Measurements from ENCODE around the gene ARID1A.
"Not testable (repeated sequence)": the region's sequence is repeated elsewhere in the genome, so short reads cannot be mapped to it uniquely, and the experiment has no call there.

The ARID1A gene

DNA sequence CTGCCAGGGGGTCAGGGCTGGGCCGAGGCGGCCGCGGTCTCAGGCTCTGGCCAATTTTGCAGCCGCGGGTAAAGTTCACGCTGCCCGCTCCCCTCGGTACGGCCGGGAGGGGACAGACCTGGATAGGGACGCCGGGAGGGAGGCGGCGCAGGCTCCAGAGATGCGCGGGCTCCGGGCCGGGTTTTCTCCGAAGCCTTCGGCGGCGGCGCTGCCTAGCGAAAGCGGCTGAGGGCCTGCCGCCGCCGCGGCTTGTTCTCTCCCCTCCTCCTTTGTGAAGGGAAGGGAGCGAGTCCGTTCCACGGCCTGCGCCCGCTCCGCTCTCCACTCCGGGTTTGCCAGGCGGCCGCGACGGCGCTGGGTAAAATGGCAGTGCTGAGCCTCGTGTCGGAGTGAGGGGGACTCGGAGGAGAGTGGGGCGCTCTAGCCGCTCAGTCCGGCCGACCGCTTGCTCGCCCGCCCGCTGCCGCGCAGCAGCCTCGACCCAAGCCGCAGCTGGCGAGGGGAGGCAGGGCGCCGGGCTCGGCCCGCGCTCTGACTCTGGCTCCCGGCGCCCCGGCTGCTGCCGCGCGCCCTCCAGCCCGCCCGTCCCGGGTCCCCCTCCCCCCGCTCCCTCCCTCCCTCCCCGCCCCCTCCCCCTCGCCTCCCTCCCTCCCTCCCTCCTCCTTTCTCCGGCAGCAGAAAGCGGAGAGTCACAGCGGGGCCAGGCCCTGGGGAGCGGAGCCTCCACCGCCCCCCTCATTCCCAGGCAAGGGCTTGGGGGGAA is at the start of gene ARID1A:
Gene ARID1A, plus strand, starts transcription at position 660 of the 763 bp plus-strand sequence. CDS start 389 bp downstream, outside the sequence.
- DNase-seq = peak; percentile 98
- peaks cover 3% of the 10 kb centered on the region for H3K36me3 Mint-ChIP-seq (ENCODE audit: low read depth)
- no peaks in the 10 kb centered on the region for H3K27me3 Mint-ChIP-seq
- H3K4me3 Mint-ChIP-seq = peak within 1 kb of the TSS; percentile 83
- H3K9me3 Mint-ChIP-seq = no peaks in the 10 kb centered on the region
- peaks cover 37% of the 10 kb centered on the region for H3K4me1 Mint-ChIP-seq (ENCODE audit: low read depth)
- H3K27ac Mint-ChIP-seq = peak within 1 kb of the TSS; percentile 96

DNA sequence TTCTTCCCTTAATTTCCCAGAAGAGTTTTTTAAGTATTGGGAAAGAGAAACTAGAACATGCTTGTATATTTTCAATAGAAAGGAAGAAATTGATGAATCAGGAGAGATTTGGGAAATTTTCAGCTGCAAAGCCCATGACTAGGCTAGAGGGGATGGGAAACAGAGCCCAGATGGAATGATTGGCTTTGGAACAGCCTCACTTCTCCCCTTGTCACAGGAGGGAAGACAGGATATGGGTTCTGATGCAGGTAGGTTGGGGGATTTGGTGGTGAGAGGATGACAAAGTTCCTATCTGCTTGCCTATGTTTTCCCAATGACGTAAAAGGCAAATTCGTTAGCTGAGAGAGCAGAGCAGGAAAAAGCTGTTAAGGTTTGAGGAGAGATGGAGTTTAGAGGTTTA is 31.0 kb upstream of the ARID1A start:
- H3K4me3 Mint-ChIP-seq = no peak overlapping the region
- no peak for DNase-seq
- no peaks in the 10 kb centered on the region for H3K9me3 Mint-ChIP-seq
- H3K4me1 Mint-ChIP-seq (ENCODE audit: low read depth) = peaks cover 9% of the 10 kb centered on the region
- no peak overlapping the region for H3K27ac Mint-ChIP-seq
- H3K27me3 Mint-ChIP-seq = no peaks in the 10 kb centered on the region
- H3K36me3 Mint-ChIP-seq (ENCODE audit: low read depth) = no peaks in the 10 kb centered on the region

DNA sequence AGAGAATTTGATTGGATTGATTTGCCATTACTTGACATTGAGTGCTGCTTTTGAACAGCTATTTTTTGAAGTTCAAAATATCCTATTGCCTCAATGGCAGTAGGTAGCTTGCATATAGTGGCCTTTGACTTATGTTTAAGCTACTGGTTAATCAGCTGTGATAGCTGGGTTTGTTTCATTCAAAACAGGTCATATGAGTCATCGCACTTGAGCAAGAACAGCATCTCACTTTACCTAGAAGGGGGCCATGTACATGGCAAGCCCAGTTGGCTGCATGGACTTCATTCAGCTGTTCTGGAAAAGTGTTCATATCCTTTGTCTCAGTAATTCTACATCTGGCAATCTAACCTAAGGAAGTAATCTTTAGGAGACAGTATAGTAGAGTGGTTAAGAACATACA is 29.0 kb upstream of the ARID1A start:
- no peaks in the 10 kb centered on the region for H3K27me3 Mint-ChIP-seq
- H3K4me1 Mint-ChIP-seq (ENCODE audit: low read depth) = peaks cover 9% of the 10 kb centered on the region
- no peaks in the 10 kb centered on the region for H3K36me3 Mint-ChIP-seq (ENCODE audit: low read depth)
- no peaks in the 10 kb centered on the region for H3K9me3 Mint-ChIP-seq
- no peak overlapping the region for H3K4me3 Mint-ChIP-seq
- H3K27ac Mint-ChIP-seq = peak overlapping the region; percentile 47
- no peak for DNase-seq

DNA sequence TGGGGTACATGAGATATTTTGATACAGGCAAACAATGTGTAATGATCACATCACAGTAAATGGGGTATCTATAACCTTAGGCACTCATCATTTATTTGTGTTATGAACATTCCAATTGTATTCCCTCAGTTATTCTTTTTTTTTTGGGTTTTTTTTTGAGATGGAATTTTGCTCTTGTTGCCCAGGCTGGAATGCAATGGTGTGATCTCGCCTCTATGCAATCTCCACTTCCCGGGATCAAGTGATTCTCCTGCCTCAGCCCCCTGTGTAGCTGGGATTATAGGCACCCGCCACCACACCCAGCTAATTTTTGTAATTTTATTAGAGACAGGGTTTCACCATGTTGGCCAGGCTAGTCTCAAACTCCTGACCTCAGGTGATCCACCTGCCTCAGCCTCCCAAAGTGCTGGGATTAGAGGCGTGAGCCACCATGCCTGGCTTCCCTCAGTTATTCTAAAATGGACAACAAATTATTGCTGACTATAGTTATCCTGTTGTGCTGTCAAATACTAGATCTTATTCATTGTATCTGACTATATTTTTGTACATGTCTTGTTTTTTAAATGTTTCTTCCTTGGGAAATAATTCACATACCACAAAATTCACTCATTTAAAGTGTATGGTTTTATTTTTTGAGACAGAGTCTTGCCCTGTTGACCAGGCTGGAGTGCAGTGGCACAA is 27.6 kb upstream of the ARID1A start:
- not testable (repeated sequence) for H3K27ac Mint-ChIP-seq; H3K27me3 Mint-ChIP-seq; DNase-seq; H3K9me3 Mint-ChIP-seq; H3K4me1 Mint-ChIP-seq (ENCODE audit: low read depth); H3K4me3 Mint-ChIP-seq; H3K36me3 Mint-ChIP-seq (ENCODE audit: low read depth)

DNA sequence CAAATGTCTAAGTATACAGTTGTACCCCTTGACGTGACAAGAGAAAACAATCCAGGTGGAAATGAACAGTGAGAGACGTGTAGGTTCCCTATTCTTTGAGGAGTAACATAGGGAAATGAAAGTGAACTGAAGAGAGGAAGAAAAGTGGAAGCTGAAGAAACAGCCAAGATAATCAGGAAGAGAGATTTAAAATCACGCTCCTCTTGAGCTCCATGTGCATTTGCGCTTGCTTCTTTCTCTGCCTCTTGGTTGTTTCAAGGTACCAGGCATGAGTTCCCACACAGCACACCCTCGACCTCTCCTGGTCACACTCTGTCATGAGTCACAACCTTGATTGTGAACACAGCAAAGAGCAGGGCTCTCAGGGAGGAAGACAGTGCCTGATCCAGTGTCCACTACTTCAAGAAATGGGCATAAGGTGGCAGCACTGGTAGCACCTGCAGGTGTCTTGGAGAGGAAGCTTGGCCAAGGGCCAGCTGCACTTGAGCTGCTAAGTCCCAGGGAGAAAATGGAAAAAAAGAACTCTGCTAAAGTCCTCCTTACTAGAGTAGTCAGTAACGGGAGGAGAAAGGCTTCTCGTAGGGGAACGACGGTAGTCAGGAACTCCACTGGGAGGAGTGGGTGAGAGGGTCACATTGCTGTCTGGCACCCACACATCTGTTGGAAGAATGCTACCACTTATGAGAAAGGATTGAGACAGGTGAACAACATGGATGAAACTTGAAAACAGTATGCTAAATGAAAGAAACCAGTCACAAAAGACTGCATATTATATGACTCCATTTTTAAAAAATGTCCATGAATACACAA is 18.3 kb upstream of the ARID1A start:
- peaks cover 16% of the 10 kb centered on the region for H3K4me1 Mint-ChIP-seq (ENCODE audit: low read depth)
- peak; percentile 56 for DNase-seq
- H3K27me3 Mint-ChIP-seq = no peaks in the 10 kb centered on the region
- peak overlapping the region; percentile 23 for H3K4me3 Mint-ChIP-seq
- H3K27ac Mint-ChIP-seq = peak overlapping the region; percentile 65
- H3K9me3 Mint-ChIP-seq = no peaks in the 10 kb centered on the region
- no peaks in the 10 kb centered on the region for H3K36me3 Mint-ChIP-seq (ENCODE audit: low read depth)

DNA sequence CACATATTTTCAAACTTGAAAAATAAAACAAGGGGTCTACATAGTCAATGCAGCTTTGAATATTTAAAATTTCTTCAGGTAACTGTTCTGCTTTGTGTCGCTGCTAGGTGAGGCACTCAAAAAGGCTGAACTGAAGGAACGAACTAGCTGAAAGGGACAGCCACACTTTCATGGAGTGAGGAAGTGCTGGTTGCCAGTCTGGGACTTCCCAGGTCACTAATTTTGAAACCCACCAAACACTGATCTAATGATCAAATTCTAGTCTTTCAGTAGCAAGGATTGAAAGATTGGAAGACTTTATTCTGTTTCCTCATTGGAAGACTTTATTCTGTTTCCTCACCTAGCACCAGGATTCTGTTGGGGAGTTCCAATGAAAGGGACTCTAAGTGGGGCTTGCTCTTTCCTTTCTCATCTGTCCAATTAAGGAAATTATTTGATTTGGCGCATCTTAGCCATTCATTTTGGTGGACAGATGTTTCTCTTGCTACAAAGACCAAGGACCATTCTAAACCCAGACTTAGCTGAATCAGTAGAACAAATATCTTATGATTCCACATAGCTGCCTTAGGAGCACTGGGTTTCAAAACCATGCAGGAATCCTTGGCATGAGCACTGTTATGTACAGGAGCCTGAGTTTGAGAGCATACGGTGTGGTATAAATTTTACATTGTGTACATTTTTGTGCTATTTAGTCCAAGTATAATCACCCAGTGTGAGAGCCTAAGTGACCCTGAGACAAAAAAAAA is 10.9 kb upstream of the ARID1A start:
- no peak overlapping the region for H3K27ac Mint-ChIP-seq
- peaks cover 16% of the 10 kb centered on the region for H3K4me1 Mint-ChIP-seq (ENCODE audit: low read depth)
- no peaks in the 10 kb centered on the region for H3K9me3 Mint-ChIP-seq
- no peaks in the 10 kb centered on the region for H3K27me3 Mint-ChIP-seq
- H3K4me3 Mint-ChIP-seq = no peak overlapping the region
- DNase-seq = no peak
- H3K36me3 Mint-ChIP-seq (ENCODE audit: low read depth) = no peaks in the 10 kb centered on the region

DNA sequence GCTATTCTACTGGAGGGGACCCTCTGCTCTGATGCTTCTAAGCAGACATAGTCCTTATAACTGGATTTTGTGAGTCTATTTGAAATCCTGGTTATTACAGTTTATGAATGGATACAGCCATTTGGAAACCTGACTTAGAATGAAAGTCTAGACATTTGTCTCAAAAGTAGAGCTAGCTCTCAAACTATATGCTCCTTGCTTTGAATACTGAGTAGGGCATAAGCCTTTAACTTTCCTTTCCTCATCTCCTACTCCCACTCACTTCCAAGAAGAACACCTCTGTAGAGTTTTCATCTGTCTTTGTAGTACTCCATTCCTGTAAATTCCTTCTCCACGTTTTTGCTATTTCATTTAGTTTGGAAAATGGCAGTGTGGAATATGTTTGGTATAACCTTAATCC is 9.0 kb upstream of the ARID1A start:
- Mint-ChIP-seq H3K36me3 (ENCODE audit: low read depth) (no peaks in the 10 kb centered on the region), H3K4me1 (ENCODE audit: low read depth) (peaks cover 20% of the 10 kb centered on the region), H3K4me3 (no peak overlapping the region), H3K27ac (no peak overlapping the region), H3K27me3 (no peaks in the 10 kb centered on the region), H3K9me3 (no peaks in the 10 kb centered on the region)
- DNase-seq = no peak

DNA sequence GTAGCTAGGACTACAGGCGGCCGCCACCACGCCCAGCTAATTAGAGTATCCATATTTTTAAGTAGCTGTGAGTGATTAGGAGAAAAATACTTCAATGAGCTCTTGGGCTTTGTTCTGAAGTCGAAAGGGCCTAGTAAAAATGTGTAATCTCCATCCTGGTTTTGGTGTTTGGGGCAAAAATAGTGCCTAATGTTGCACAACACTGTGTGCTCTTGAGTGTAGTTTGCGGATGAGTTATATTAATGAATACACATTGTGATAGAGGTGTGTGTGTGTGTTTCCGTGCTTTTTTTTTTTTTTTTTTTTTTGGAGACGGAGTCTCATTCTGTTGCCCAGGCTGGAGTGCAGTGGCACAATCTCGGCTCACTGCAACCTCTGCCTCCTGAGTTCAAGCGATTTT is 6.3 kb upstream of the ARID1A start:
- H3K4me1 Mint-ChIP-seq (ENCODE audit: low read depth) = peaks cover 39% of the 10 kb centered on the region
- H3K9me3 Mint-ChIP-seq = no peaks in the 10 kb centered on the region

DNA sequence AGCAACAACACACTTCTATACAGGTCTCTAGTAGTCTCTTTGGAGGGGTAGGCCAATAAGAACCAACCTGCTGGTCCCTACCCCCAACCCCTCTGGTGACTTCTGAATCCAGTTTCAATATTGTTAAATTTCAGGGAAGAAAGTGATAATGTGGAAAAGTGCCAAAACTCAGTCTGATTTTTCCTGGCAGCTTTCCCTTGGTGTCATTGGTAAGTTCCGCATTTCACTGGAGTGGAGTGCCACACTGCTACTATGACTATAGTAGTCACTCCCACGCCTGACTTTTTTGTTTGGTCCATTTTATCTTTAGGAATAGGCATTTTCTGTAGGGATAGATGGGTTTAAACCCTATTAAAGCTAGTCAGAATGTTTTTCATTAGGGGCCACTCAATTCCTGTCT is 5.7 kb upstream of the ARID1A start:
- Mint-ChIP-seq H3K4me3 (no peak overlapping the region), H3K9me3 (no peaks in the 10 kb centered on the region)
- no peak for DNase-seq

More for the DNA sequence above, 6.3 kb upstream of the ARID1A start:
- Mint-ChIP-seq H3K27ac (no peak overlapping the region), H3K4me3 (no peak overlapping the region), H3K36me3 (ENCODE audit: low read depth) (peaks cover 1% of the 10 kb centered on the region), H3K27me3 (no peaks in the 10 kb centered on the region)
- no peak for DNase-seq

DNA sequence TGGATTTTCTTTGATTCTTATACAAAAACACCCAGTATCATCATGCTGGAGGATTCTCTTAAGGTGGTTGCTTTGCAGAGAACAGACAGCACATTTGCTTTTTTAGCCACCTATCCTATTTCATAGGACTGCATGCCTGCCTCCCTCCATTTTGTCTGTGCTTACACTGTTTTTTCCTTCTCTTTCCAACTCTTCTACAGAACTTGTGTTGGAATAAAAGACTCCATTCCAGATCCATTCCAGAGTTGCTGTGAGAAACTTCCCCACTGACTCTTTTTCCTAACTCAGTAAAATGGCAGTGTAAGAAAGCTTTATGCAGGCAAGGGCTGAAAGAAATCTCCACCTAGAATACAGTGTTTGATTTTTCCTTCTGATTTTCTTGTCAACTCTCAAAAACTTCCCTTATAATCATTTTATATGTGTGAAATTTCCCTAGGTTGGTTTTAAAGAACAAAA is 5.2 kb upstream of the ARID1A start:
- H3K9me3 Mint-ChIP-seq = no peaks in the 10 kb centered on the region
- DNase-seq = no peak
- no peaks in the 10 kb centered on the region for H3K27me3 Mint-ChIP-seq
- peaks cover 42% of the 10 kb centered on the region for H3K4me1 Mint-ChIP-seq (ENCODE audit: low read depth)
- no peak overlapping the region for H3K4me3 Mint-ChIP-seq
- no peak overlapping the region for H3K27ac Mint-ChIP-seq
- peaks cover 3% of the 10 kb centered on the region for H3K36me3 Mint-ChIP-seq (ENCODE audit: low read depth)

More for the DNA sequence above, 5.7 kb upstream of the ARID1A start:
- Mint-ChIP-seq H3K27ac (no peak overlapping the region), H3K4me1 (ENCODE audit: low read depth) (peaks cover 42% of the 10 kb centered on the region), H3K27me3 (no peaks in the 10 kb centered on the region), H3K36me3 (ENCODE audit: low read depth) (peaks cover 3% of the 10 kb centered on the region)

DNA sequence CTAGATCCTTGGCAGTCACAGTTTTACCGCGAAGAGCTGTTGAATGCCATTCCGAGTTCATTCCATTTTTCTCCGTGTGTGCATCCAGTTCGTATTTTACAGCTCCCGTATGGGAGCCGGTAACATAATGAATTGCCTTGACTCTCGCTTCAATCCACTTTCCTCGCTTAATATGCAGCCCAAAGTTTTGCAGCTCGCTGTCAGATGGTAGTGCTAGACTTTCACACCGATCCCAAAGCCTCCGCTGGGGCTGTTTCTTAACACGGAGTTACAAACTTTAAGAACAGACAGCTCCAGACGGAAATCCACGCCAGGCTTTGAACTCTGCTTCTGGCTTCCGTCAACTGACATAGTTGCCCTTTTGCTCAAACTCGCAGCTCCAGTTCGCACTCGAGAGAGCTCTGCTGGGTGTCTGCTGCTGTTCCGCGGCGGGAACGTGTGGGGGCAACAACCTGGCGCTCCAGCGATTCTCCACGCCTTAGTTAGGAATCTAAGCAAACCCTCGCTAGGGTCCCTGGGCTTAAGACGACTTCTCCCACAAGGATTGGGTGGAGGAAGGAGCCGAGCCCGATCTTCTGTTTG is 3.5 kb upstream of the ARID1A start:
- Mint-ChIP-seq H3K27me3 (no peaks in the 10 kb centered on the region), H3K36me3 (ENCODE audit: low read depth) (peaks cover 3% of the 10 kb centered on the region), H3K4me3 (peak overlapping the region; percentile 83), H3K27ac (peak overlapping the region; percentile 96), H3K4me1 (ENCODE audit: low read depth) (peaks cover 39% of the 10 kb centered on the region), H3K9me3 (no peaks in the 10 kb centered on the region)
- DNase-seq = peak; percentile 81

DNA sequence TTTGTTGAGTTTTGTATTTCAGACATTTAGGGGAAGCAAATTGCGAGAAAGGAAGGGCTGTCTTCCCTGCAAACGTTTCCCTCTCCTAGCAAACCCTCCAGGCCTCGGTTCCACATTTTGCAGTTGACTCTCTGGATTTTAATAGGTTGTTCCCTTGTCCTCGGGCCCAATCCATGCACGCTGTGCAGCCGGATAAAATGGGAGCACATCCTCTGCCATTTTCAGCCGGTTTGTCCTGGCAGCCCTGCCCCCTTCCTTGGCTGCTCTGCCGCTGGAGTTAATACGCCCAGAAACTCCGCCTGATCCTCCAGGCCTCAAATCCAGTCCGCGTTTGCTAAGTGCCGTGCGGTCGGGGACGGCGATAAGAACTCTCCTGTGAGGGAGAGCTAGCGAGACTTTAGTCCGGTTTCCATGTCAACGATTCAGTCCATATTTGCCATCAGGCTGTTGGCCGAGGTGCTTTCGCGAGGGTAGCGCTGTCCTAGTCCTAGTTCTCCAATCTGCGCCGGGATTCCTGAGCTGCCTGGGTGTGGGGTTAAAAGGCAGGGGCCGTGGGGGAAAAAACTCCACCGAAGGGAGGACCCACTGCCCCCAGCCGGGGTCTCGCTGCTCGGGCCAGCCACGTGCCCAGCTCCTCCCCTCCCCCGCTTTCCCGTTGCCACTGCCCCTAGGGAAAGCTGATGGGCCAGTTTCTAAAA is 2.9 kb upstream of the ARID1A start:
- peak overlapping the region; percentile 83 for H3K4me3 Mint-ChIP-seq
- no peaks in the 10 kb centered on the region for H3K9me3 Mint-ChIP-seq
- H3K36me3 Mint-ChIP-seq (ENCODE audit: low read depth) = peaks cover 3% of the 10 kb centered on the region
- peak; percentile 88 for DNase-seq
- H3K27ac Mint-ChIP-seq = peak overlapping the region; percentile 96
- H3K27me3 Mint-ChIP-seq = no peaks in the 10 kb centered on the region
- peaks cover 37% of the 10 kb centered on the region for H3K4me1 Mint-ChIP-seq (ENCODE audit: low read depth)
